Activated CD8-positive, alpha-beta T cell treated with anti-CD3 and anti-CD28 coated beads for 36 hours (primary cell): ENCODE measurements around the gene ATAD3C. TPM values are rescaled to one million over a fixed set of nuclear protein-coding genes. Genes with fewer than 3 reads are reported as not detected.
A peak's percentile ranks its signal among the peaks of the same experiment; 100 is the strongest.

ENCODE experiments used
- ATAC-seq: fragments of 200-7000 bp; cut with Tn5 transposase; one replicate; pipeline ENCODE4 v1.10.0; 2021; ENCODE audit warnings: mild to moderate bottlenecking, moderate library complexity
- CTCF ChIA-PET: fragments of 350-600 bp; sonication (Branson Sonifier 250); formaldehyde crosslinking; loops from one replicate; lab custom pipeline; 2021; ENCODE audit warnings: antibody characterized with exemption; lab: Charles Lee
- POLR2A ChIA-PET: fragments of 350-600 bp; sonication (Branson Sonifier 250); formaldehyde crosslinking; loops from one replicate; lab custom pipeline; 2021; ENCODE audit warnings: antibody characterized with exemption; lab: Charles Lee
- DNase-seq: peaks from one replicate; pipeline ENCODE4 v3.0.0-alpha.2; 2020
- H3K27ac Mint-ChIP-seq: one replicate; pipeline ENCODE4 v1.8.0; 2021; ENCODE audit warnings: mild to moderate bottlenecking, mixed read lengths
- H3K27me3 Mint-ChIP-seq: one replicate; pipeline ENCODE4 v1.8.0; 2021; ENCODE audit warnings: mixed read lengths
- H3K36me3 Mint-ChIP-seq: one replicate; pipeline ENCODE4 v1.8.0; 2021; ENCODE audit warnings: low read depth, mixed read lengths
- H3K4me1 Mint-ChIP-seq: one replicate; pipeline ENCODE4 v1.8.0; 2021; ENCODE audit warnings: low read depth, mixed read lengths
- H3K4me3 Mint-ChIP-seq: one replicate; pipeline ENCODE4 v1.8.0; 2021; ENCODE audit warnings: mild to moderate bottlenecking, moderate library complexity, mixed read lengths
- H3K9me3 Mint-ChIP-seq: one replicate; pipeline ENCODE4 v1.8.0; 2021; ENCODE audit warnings: mixed read lengths
- CTCF ChIP-seq: fragments of 200-600 bp; IDR thresholded peaks from one replicate; pipeline ENCODE4 v1.8.0; 2022; ENCODE audit warnings: antibody characterized with exemption, mild to moderate bottlenecking
- intact Hi-C: fragments of 100-400 bp; cut with micrococcal nuclease; formaldehyde crosslinking; loops from one replicate; pipeline ENCODE4 v1.10.0; 2022
- total RNA-seq, 2 experiments: library from RNA; stranded (reverse); gene quantifications; one replicate each; pipeline ENCODE4 v1.2.3, GENCODE V29; 2021

Gene ATAD3C
- total RNA-seq, 2 experiments from 2014 or later, result 0.99 to 1.8 TPM

- ATAC-seq (peak; percentile 56), DNase-seq (no peak)
- Mint-ChIP-seq H3K4me1 (peaks cover 17% of the 10 kb centered on the region), H3K27ac (no peak overlapping the region), H3K27me3 (peaks cover 13% of the 10 kb centered on the region), H3K36me3 (no peaks in the 10 kb centered on the region), H3K4me3 (no peak overlapping the region), H3K9me3 (no peaks in the 10 kb centered on the region)
- intact Hi-C loops, result no loop called here
- ChIA-PET POLR2A (interaction anchor here (2.5 kb wide), 1 partner anchor 12 kb away, joined by 10 read pairs; the partner anchor contains the start of gene MRPL20), CTCF (no interaction called here)
- no peak for TF ChIP-seq CTCF
Observed at GRCh38 chr1:1419813-1420653, 29.5 kb upstream of the ATAD3C start.

GRCh38 chr1:1420654-1421141 is 28.8 kb upstream of the ATAD3C start:
- intact Hi-C loops, result no loop called here
- ChIA-PET CTCF (no interaction called here), POLR2A (interaction anchor here (2.5 kb wide), 1 partner anchor 13 kb away, joined by 10 read pairs; the partner anchor contains the start of gene MRPL20)
- Mint-ChIP-seq H3K27me3 (peaks cover 14% of the 10 kb centered on the region), H3K36me3 (no peaks in the 10 kb centered on the region), H3K9me3 (no peaks in the 10 kb centered on the region), H3K4me3 (no peak overlapping the region), H3K4me1 (peaks cover 17% of the 10 kb centered on the region), H3K27ac (no peak overlapping the region)
- TF ChIP-seq CTCF, result no peak
- DNase-seq (no peak), ATAC-seq (no peak)

- Mint-ChIP-seq H3K4me1 (peaks cover 18% of the 10 kb centered on the region), H3K9me3 (no peaks in the 10 kb centered on the region), H3K27me3 (peaks cover 19% of the 10 kb centered on the region), H3K27ac (no peak within 1 kb of the TSS), H3K36me3 (no peaks in the 10 kb centered on the region), H3K4me3 (no peak within 1 kb of the TSS)
- ATAC-seq (no peak), DNase-seq (no peak)
- intact Hi-C loops, result no loop called here
- CTCF ChIA-PET, result interaction anchor here (2.2 kb wide), 1 partner anchor 19 kb away, joined by 8 read pairs; no protein-coding TSS in a partner anchor
- TF ChIP-seq CTCF, result no peak
- POLR2A ChIA-PET, result interaction anchor here (2.5 kb wide), 1 partner anchor 14 kb away, joined by 10 read pairs; the partner anchor contains the start of gene MRPL20
Observed at GRCh38 chr1:1421147-1421906, 28.2 kb upstream of the ATAD3C start, which contains the start of gene ANKRD65. Gene ANKRD65 (minus strand): TSS chr1:1421276. CDS start chr1:1421005, 271 bp downstream.

- H3K4me1 Mint-ChIP-seq, result peaks cover 20% of the 10 kb centered on the region
- intact Hi-C loops, result no loop called here
- H3K9me3 Mint-ChIP-seq, result no peaks in the 10 kb centered on the region
- DNase-seq (no peak), ATAC-seq (no peak)
- no peak for TF ChIP-seq CTCF
- H3K27ac Mint-ChIP-seq, result no peak overlapping the region
- peaks cover 20% of the 10 kb centered on the region for H3K27me3 Mint-ChIP-seq
- CTCF ChIA-PET, result interaction anchor here (2.2 kb wide), 1 partner anchor 19 kb away, joined by 8 read pairs; no protein-coding TSS in a partner anchor
- H3K4me3 Mint-ChIP-seq, result no peak overlapping the region
- H3K36me3 Mint-ChIP-seq, result no peaks in the 10 kb centered on the region
- POLR2A ChIA-PET, result interaction anchor here (2.5 kb wide), 1 partner anchor 14 kb away, joined by 10 read pairs; the partner anchor contains the start of gene MRPL20
Observed at GRCh38 chr1:1421907-1422464, 27.5 kb upstream of the ATAD3C start.
